Lung microvascular endothelial cell (primary cell): ENCODE results near the gene URGCP. TPM values are rescaled to one million over a fixed set of nuclear protein-coding genes. Genes with fewer than 3 reads are reported as not detected.
A peak's percentile ranks its signal among the peaks of the same experiment; 100 is the strongest.
"Not testable (repeated sequence)": the region's sequence is repeated elsewhere in the genome, so short reads cannot be mapped to it uniquely, and the experiment has no call there.

ENCODE experiments used
- DNase-seq, 2 donors: peaks; one replicate each; pipeline versions ENCODE4 v3.0.0 to v3.0.0-alpha.2; 2010; ENCODE audit warnings: low read depth in 2 of 2
- total RNA-seq: library from RNA; depleted of rRNA; stranded (reverse); fragments of >200 nt; gene quantifications from 2 replicates; pipeline ENCODE4 v1.2.1, GENCODE V29; 2014

URGCP gene
- total RNA-seq, 1 donor from 2014 or later: 20.0 TPM

DNA sequence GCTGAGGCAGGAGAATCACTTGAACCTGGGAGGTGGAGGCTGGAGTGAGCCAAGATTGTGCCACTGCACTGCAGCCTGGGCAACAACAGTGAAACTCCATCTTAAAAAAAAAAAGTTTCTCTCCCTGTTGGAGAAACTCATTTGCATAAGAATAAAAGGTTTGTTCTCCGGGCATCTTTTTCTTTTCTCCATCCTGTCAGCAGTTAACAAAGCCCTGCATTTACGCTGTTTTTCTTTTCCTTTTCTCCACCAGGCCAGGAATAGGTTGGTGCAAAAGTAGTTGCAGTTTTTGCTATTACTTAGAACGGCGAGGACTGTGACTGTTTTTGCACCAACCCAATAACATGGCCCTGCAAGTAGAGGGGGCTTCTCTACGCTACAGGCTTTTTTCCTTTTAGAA is 9.5 kb upstream of the URGCP start:
- DNase-seq: no peak

DNA sequence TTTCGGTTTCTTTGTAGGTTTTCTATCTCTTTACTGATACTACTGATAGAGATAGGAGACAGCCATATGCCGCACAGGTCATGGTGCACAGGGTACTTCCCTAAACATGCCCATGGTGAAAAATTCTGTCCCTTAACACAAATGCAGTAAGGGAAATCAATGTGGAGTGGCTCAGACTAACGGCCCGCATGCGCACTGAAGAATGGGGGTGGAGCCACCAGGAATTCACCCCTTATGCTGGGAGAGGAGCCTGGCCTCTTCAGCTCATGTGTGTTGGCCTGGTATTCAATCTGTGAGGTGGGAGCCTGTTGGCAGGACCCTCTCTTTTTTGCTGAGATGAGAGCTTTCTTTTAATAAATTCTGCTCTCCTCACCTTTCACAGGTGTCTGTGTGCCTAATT is 8.4 kb upstream of the URGCP start:
- no peak for DNase-seq

DNA sequence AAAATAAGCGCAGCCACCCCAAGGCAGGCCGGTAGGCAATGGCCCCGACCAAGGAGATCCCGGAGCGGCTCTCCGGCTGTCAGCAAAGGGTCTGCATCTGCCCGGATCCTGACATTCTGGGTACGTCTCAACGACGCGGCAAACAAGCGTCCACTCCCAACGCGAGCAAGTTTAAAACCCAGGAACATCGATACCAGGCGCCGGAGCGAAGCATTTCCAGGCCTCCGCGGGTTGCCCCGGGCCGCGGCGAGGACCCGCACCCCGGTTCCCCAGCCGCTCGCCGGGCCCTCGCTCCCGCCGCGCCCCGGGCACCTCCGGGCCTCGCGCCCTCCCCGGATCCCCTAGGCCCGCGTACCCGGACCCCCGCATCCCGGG is 453 bp downstream of the URGCP start:
- DNase-seq: peak; percentile 45 to 51

DNA sequence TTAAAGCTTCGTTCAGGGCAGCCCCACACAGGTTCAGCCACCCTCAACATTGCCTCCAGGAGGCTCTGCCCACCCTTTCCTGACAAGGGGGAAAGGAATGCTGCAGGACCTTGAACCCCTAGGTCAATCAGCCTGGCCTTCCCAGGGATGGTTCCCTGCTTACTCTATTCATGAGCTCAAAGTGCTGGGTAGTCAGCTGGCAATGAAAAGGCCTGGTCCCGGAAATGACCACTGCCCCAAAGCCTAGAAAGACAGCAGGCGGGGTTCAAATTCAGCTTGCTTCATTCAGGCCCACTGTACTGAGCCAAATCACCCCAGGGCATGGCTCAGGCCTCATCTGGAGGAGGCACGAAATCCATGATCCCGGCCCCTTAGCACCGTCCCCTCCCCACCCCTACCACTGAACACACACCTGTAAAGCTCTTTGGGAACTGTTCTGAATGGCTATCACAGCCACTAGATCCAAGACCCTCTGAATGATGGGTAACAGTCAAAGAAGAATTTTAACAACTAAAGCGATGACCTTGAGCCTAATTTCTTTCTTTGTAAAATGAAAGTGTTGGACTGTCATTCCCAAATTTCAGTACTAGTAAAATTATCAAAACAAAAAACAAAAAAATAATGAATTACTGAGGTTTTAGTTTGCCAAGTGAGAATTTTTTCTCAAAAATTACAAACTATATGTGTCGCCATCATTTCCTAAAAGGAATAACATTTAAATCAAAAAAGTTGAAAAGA is 1.0 kb downstream of the URGCP start:
- no peak for DNase-seq

DNA sequence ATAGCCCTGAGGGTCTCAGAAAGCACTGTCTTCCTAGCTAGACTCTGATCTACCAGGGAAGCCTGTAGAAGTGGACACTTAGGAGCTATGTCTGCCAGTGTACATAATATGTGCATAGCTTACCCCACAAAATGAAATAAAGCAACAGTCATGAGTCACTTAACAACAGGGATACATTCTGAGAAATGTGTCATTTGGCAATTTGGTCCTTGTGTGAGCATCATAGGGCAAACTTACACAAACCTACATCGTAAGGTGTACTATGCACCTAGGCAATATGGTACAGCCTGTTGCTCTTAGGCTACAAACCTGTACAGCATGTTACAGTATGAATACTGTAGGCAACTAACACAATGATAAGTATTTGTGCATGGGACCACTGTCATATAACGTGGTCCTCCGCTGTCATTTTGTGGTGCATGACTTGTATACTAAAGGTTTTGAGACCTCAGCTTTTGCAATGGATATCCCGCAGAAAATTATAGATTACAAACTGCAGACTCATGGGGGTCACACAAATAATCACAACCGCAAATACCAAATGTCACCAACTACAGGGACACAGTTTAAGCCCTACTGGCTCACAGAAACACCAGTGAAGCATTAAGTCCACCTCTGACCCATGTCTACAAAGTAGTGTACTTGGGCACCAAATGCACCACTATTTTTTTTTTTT is 1.7 kb downstream of the URGCP start:
- no peak for DNase-seq

DNA sequence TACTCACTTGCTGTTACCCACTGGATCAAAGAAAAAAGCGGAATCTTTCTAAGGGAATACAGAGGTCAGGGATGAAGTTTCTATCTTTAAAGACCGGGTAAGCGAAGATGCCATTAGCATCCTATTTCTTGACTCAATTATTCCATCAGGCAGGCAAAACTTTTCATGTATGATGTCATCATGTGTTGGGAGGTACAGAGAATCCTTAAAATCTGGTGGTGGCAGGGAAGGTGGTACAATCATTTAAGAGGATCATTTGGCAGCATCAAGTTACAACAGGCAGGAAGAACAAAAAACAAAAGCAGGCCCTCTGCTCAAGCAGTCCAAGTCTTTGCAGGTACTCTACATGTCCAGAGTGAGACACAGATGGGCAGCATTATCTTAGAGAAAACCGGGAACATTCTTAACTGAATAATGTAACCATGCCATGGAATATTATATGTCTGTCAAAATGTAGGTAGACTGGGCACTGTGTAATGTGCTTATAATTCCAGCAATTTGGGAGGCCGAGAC is 3.8 kb downstream of the URGCP start:
- DNase-seq: no peak

DNA sequence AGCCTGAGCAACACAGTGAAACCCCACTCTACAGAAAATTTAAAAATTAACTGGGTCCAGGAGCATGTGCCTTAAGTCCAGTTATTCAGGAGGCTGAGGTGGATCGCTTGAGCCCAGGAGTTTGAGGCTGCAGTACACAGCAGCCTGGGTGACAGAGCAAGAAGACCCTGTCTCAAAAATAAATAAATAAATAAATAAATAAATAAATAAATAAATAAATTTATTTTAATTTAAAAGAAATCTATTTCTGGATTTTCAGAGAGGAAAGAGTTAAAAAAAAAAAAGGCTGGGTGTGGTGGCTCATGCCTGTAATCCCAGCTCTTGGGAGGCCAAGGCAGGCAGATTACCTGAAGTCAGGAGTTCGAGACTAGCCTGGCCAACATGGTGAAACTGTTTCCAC is 7.8 kb downstream of the URGCP start:
- DNase-seq: not testable (repeated sequence)

DNA sequence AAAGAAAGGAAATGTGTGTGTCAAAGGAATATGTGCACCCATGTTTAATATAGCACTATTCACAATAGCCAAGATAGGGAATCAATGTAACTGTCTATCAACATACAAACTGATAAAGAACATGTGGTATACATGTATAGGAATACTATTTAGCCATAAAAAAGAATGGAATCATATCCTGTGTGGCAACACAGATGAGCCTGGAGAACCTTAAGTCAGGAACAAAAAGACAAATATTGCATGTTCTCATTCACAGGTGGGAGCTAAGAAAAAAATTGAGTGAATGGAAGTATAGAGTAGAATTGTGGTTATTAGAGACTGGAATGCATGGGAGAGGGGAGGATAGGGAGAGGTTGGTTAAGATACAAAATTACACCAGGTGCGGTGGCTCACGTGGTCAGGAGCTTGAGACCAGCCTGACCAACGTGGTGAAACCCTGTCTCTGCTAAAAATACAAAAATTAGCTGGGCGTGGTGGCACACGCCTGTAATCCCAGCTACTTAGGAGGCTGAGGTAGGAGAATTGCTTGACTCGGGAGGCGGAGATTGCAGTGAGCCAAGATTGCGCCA is 10.5 kb downstream of the URGCP start:
- DNase-seq: no peak

DNA sequence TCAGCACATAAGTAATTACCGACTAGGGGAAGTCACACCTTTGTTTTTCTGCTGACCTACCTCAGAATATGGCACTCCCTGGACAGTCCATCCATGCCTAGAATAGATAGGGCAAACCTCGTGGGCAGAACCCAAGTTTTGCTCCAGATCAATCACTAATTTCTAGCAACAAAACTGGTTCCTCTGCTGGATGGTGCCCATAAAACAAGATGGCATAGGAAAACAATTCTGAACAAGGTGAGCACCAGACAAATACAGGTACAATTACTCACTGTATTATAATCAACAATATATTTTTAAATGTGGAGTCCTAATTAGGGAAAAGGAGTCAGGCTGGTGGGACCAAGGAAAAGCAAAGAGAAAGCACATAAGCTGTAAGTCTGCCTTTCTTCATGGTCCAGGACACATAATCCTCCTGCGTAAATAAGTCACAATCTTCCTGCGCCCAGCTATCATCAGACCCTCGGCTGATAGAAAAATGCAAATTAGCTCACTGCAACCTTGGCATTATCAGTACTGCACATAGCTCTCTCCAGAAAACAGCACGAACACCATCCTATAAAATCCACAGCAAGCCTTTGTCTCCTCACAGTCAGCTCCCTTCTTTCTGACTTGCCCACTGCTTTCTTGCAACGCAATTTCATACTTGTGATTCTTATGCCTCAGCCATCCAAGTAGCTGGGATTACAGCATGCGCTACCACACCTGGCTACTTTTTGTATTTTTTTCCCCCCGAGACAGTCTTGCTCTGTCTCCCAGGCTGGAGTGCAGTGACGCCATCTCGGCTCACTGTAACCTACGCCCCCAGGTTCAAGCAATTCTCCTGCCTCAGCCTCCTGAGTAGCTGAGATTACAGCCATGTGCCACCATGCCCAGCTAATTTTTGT is 15.1 kb downstream of the URGCP start:
- no peak for DNase-seq

DNA sequence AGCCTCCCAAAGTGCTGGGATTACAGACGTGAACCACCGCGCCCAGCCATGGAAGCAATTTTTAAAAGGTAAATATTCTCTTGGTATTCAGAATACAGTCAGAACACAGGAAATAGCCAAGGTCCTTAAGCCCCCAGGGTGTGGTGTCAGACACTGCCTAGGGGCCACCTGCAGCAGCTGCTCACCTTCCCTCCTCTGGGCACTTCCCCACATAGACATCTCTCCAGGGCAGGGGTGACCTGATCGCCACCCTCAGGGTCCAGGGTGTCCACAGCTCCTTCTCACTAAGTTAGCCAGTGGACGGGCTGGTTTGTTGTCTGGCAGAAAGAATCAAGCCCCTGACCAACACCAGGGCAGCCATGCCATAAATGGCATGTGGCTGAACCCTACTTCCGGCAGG is 15.9 kb downstream of the URGCP start:
- DNase-seq: no peak

DNA sequence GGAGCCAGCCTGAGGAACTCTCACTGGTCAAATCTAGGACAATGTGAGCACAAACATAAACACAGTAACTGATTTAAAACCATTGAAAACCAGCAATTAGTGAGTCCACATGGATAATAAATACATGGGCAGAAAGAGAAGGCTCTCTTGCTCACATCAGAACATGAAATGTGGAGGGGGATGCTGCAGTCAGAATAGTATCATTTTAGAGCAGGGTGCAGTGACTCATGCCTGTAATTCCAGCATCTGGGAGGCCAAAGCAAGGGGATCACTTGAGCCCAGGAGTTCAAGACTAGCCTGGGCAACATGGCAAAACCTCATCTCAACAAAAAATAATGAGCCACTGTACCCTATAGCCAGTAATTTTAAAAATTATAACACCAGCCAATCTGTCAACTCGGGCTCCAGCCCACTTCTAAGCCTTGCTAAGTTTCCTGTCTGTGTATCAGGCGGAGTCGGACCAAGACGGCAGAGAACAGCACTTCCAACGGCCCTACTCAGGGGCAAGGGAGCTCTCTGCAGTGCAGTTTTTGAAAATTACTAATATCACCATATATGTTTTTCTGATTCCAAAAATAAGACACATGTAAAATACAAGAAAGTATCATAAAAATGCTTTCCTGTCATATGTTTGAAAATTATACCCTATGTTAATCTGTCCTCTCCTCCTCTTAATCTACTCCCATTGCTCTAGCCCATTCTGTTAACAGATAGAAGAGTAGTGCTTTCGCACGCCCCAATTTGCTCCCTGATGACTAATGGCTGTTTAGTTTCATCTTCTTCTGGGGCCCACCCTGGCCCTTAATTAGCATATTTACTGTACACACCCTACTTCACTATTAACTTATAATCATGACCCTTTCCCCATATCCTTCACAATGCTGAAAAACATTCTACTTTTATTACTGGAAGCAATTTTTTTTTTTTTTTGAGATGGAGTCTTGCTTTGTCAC is 17.1 kb downstream of the URGCP start:
- no peak for DNase-seq

DNA sequence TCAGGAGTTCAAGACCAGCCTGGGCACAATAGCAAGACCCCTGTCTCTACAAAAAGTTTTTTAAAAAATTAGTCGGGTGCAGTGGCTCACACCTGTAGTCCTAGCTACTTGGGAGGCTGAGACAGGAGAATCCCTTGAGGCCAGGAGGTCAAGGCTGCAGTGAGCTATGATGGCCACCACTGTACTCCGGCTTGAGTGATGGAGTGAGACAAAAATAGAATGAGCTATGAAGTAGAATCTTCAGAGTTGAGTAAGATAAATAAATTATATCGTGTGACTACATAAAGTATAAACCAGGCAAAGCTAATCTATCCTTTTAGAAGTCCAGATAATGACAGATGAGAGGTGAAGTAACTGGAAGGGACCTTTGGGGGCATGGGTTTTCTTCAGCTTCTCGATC is 21.8 kb downstream of the URGCP start:
- DNase-seq: no peak

DNA sequence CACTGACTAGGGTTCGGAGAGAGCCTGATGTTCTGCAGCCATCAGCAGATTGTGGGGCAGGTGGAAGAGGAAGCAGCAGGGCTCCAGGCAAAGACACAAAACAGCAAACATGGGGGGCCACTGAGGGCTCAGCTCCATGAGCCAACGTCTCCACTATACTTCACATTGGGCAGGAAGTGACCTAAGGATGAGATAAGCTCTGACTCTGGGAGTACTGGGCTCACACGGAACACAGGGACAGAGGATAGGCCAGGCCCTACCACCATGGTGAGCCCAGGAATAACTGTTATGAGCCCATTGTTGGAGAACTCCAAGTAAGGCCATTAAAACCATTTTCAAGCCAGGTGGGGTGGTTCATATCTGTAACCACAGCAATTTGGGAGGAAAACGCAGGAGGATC is 22.2 kb downstream of the URGCP start:
- DNase-seq: peak in 1 of 2 donors; percentile 38

DNA sequence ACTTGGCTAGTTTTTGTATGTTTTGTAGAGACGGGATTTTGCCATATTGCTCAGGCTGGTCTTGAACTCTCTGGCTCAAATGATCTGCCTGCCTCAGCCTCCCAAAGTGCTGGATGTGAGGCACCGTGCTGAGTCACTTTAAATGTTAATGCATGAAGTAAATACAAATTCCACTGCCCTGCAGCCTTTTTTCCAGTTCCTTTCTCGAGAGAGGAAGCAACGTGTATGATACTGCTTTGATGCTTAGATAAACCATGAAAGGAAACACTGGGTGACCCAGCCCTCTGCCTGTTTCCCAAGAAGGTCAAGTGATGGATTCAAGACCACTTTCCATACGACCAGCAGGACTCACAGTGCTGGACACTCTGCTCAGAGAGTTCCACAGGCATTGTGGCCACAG is 25.8 kb downstream of the URGCP start:
- DNase-seq: peak; percentile 77 to 78

DNA sequence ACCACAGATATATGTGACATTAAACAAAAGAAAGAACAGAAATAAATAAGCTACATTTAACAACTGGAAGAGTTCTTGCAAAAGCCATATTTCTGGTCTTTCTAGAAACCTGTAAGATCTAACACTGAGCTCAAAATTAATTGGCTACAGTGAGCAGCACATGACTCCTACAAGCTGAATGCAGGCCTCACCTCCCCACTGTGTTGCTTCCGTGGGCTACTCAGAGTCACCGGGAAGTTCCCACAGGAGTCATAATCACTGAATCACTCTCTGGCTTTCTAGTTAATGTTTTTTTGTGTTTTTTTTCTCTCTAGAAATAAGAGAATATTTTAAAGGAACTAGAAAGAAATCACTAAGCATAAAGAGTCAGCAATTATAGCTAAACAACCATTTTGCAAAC is 26.9 kb downstream of the URGCP start:
- peak; percentile 74 to 89 for DNase-seq

DNA sequence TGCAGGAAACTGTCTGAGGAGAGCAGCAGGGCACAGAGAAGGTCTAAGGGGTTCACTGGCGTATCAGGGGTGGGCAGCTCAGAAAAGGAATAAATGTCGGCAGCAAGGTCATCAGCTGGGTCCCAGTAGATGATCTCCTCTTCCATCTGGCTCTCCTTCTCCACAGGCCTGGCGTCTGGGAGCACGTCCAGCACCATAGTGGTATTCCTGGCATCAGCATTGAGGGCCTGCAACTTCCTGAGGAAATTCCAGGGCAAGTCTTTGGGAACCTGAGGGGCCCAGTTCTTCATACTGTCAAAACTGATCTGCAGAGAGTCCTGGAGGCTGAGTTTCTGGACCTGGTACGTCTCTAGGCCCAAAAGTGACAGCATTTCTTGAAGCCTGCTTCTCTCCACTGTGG is 27.5 kb downstream of the URGCP start:
- DNase-seq: peak; percentile 13 to 74

DNA sequence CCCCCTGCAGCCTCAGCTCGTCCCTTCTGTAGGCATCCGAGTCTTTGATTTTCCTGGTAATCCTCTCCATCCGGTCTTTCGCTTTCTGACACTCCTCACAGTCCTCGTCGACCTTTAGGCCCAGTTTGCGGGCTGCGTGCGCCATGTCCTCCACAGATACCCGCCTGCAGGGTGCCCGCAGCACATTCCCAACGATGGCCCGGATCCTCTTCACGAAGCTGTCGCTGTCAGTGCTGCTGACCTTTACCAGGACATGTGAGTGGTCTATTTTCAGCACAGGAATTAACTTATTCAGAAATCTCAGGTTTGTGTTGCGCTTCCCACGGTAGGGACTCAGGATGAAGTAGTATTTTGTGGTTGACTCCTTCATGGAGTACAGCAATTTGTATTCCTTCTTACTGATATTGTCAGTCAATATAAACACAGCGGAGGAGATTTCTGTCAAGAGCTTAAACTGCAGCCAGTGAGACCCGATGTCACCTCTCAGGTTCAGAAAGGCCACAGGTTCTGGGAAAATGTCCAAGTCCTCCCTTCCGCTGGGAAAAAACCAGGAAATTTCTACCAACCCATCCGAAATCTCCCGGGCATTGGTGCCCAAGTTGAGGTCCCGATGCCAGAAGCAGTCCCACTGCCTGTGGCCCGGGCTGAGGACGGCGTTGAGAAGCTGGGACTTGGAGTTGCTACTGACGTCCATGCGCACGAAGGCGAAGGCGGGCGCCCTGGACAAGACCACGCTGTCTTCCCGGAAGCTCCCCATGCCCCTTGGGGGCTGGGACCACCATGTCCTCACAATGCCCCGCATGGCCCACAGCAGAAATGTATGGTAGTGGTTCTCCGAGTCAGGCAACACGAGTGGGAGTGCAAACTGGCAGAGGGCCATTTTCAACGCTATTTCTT is 28.2 kb downstream of the URGCP start:
- peak in 1 of 2 donors; percentile 39 for DNase-seq

DNA sequence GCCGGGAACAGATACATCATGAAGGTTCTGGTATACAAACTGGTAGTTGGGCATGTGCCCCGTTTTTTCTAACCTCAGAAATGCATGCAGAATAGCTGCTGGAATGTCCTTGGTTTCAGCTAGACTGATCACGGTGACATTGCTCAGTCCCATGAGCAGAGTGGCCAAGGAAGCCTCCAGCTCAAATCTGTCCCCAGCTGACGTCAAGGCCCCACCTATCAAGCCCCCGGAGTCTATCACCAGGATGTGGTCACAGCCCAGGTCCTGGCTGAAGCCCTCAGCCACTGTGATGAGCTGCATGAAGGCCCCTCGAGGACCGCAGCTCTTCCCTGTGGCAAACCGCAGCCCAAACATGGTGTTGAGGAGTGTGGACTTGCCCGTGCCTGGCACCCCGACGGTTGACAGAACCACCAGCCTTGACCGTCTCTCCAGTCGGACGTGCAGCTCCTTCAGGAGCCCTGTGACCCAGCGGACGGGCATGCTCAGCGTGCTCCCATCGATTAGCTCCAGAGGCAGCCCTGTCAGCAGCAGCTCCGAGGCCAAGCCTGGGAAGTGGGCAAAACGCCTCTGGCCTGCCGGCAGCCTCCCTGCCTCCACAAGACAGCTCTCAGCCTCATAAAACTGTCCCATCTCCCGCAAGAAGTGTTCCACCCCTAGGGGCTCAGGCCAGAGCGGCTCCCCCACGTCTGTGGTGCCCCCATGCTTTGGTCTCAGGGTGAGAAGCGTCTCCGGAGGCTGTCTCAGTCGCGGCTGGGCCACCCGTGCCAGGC is 29.2 kb downstream of the URGCP start:
- no peak for DNase-seq

DNA sequence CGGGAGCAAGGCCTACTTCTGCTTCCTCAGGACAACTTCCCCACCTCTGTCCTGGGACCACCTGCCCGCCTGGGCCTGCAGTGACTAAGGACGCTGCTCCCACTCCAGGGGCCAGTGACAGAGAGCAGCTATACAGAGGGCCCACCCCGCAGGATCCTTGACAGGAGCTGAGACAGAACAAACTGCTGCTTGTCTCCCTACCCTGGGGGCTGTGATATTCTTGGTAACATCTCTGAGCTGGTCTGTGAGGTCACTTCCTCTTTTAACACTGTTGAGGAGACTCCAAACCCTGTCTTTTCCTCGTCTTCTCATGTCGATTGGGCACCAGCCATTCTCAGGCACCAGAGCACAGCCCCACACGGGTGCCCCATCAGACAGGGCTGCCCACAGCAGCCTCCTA is 30.2 kb downstream of the URGCP start:
- DNase-seq: no peak
